Heart left ventricle (tissue), 16 donors: Measurements from ENCODE around the gene LGALS7B. TPM values are rescaled to one million over a fixed set of nuclear protein-coding genes. Genes with fewer than 3 reads are reported as not detected.
"Not testable (repeated sequence)": the region's sequence is repeated elsewhere in the genome, so short reads cannot be mapped to it uniquely, and the experiment has no call there.

Experiments
- ATAC-seq, 4 donors: fragments of 200-7000 bp; cut with Tn5 transposase; one replicate each; pipeline ENCODE4 v1.9.1; 2020 to 2022; ENCODE audit warnings: moderate library complexity in 4 of 4, mild to moderate bottlenecking in 3 of 4, moderate number of reproducible peaks in 1 of 4
- DNase-seq, 5 donors: peaks; one replicate each; pipeline ENCODE4 v3.0.0-alpha.2; 2020
- H3K27ac ChIP-seq, 12 donors: fragments of 200-600 bp; sonication (generic) in 4 of 12; one replicate each; pipeline versions ENCODE4 v1.5.0 to v1.8.0; 2016 to 2022; ENCODE audit warnings: mild to moderate bottlenecking in 2 of 12
- H3K27me3 ChIP-seq, 9 donors: fragments of 200-600 bp; sonication (generic) in 2 of 9; one replicate each; pipeline versions ENCODE4 v1.5.1 to v1.8.0; 2016 to 2022; ENCODE audit warnings: mild to moderate bottlenecking in 3 of 9
- H3K36me3 ChIP-seq, 9 donors: fragments of 200-600 bp; sonication (generic) in 2 of 9; one replicate each; pipeline versions ENCODE4 v1.5.0 to v1.8.0; 2018 to 2022; ENCODE audit warnings: mild to moderate bottlenecking in 2 of 9
- H3K4me1 ChIP-seq, 12 donors: fragments of 200-600 bp; sonication (generic) in 4 of 12; one replicate each; pipeline versions ENCODE4 v1.5.0 to v1.8.0; 2016 to 2022; ENCODE audit warnings: mild to moderate bottlenecking in 3 of 12
- H3K4me3 ChIP-seq, 12 donors: fragments of 200-600 bp; sonication (generic) in 4 of 12; one replicate each; pipeline versions ENCODE4 v1.5.0 to v1.8.0; 2017 to 2022; ENCODE audit warnings: mild to moderate bottlenecking in 9 of 12, moderate library complexity in 4 of 12
- H3K9me3 ChIP-seq, 12 donors: fragments of 200-600 bp; sonication (generic) in 4 of 12; one replicate each; pipeline versions ENCODE4 v1.5.0 to v1.8.0; 2016 to 2022; ENCODE audit warnings: mild to moderate bottlenecking in 1 of 12
- POLR2A ChIP-seq, 2 donors: fragments of 450-650 bp; IDR thresholded peaks; one replicate each; pipeline ENCODE4 v1.6.1; 2017; ENCODE audit warnings: antibody characterized with exemption in 2 of 2, mild to moderate bottlenecking in 2 of 2, moderate library complexity in 2 of 2
- WGBS, 4 donors: extraction: QIAGEN DNeasy Blood & Tissue Kit in 2 of 4; methylation state at CpG; one replicate each; pipeline versions ENCODE4 v1.1.5 to v1.1.7; 2013 to 2018; 5-methylcytosine and 5-hydroxymethylcytosine counted together
- intact Hi-C, 10 donors: fragments of 100-400 bp; cut with DNase I; formaldehyde crosslinking; loops; one replicate each; pipeline versions ENCODE4 v1.11.1 to v1.14.2; 2022
- polyA plus RNA-seq, 2 donors: library from polyadenylated mRNA; stranded (reverse); fragments of 200-250 nt; gene quantifications; one replicate each; pipeline ENCODE4 v1.2.3, GENCODE V29; 2013
- total RNA-seq, 9 donors: library from RNA; depleted of rRNA in 2 of 9; stranded (reverse); fragments of >200 nt in 2 of 9; fragmentation: NEBNext Ultra II Directional in 3 of 9; extraction: Animal tissue kit (Norgen Biotek cat#: 25700) in 3 of 9; gene quantifications; one replicate each; pipeline versions ENCODE4 v1.1.0 to v1.2.4, GENCODE V29; 2016 to 2023
- TF ChIP-seq, protein P1 (sequence below), 12 donors: fragments of 200-600 bp; sonication (generic) in 4 of 12; IDR thresholded peaks; one replicate each; pipeline versions ENCODE4 v1.5.0 to v1.8.0; 2018 to 2022; ENCODE audit warnings: antibody characterized with exemption in 12 of 12, mild to moderate bottlenecking in 5 of 12
- donor health status: ischemic (EF 13 %, LVEDD 7.1; RV severe dilation, severe dysfunction).
- donor health status: healthy with polysubstance abuse.
- donor health status: DM: no; HTN: yes; CAD: no.
- donor health status: DM: no; HTN: no; CAD: no.
- donor health status: ischemic (EF 25% LVEDD 6.9; RV normal size, moderate dysfunction).
- donor health status: ischemic (EF 25% LVEDD 5.7; RV mildly dilated, moderate dysfunction).
- donor health status: healthy.
- donor health status: DM: yes; HTN: yes; CAD: no.
- donor health status: ischemic (EF 35%, LVEDD 5.7; RV mildly dilated, moderate dysfunction).
- donor health status: nonischemic (EF 11% LVEDD 7.7; RV severe dilation, severe dysfunction).
- donor health status: DM: yes; HTN: yes; CAD: no.
- donor health status: PGD.
- donor health status: ischemic (EF 29% LVEDD 5.4; RV normal size, mild dysfunction).
- donor health status: nonischemic (EF 23%, LVEDD 6.1; RV moderate dilation, normal function).

The LGALS7B gene
- total and polyA plus RNA-seq, 11 donors = not detected

- no peak within 1 kb of the TSS for H3K4me3 ChIP-seq
- no peaks in the 10 kb centered on the region for H3K27me3 ChIP-seq
- H3K9me3 ChIP-seq = no peaks in the 10 kb centered on the region
- DNase-seq (no peak), ATAC-seq (no peak)
- TF ChIP-seq, protein P1, sequence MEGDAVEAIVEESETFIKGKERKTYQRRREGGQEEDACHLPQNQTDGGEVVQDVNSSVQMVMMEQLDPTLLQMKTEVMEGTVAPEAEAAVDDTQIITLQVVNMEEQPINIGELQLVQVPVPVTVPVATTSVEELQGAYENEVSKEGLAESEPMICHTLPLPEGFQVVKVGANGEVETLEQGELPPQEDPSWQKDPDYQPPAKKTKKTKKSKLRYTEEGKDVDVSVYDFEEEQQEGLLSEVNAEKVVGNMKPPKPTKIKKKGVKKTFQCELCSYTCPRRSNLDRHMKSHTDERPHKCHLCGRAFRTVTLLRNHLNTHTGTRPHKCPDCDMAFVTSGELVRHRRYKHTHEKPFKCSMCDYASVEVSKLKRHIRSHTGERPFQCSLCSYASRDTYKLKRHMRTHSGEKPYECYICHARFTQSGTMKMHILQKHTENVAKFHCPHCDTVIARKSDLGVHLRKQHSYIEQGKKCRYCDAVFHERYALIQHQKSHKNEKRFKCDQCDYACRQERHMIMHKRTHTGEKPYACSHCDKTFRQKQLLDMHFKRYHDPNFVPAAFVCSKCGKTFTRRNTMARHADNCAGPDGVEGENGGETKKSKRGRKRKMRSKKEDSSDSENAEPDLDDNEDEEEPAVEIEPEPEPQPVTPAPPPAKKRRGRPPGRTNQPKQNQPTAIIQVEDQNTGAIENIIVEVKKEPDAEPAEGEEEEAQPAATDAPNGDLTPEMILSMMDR (IDR thresholded peaks at IDR 0.05) = no peak
- no peak for TF ChIP-seq POLR2A (IDR thresholded peaks at IDR 0.05)
- no peaks in the 10 kb centered on the region for H3K36me3 ChIP-seq
- no peak within 1 kb of the TSS for H3K27ac ChIP-seq
- no peaks in the 10 kb centered on the region for H3K4me1 ChIP-seq
- intact Hi-C loops = no loop called here
- WGBS, 4 donors = 89 to 98% (median 93%) methylated on average over 9 to 10 of the region's 10 CpGs
Measured at GRCh38 chr19:38744298-38744681, 44.7 kb upstream of the LGALS7B start, which contains the start of gene CAPN12. Gene CAPN12 (minus strand): TSS chr19:38744474. CDS start chr19:38744165, 309 bp downstream.

DNA sequence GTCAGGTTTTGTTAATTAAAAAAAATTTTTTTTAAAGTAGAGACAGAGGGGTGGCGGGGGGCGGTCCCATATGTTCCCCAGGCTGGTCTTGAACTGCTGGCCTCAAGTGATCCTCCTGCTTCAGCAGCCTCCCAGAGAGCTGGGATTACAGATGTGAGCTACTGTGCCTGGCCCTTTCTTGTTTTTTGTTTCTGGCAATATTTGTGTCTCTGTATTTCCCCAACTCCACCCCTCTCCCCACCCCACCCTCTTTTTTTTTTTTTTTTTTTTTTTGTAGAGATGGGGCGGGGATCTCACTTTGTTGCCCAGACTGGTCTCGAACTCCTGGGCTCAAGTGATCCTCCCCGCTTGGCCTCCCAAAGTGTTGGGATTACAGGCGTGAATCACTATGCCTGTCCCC lies 44.1 kb upstream of the LGALS7B start:
- no peaks in the 10 kb centered on the region for H3K36me3 ChIP-seq
- TF ChIP-seq, protein P1 (IDR thresholded peaks at IDR 0.05) = no peak
- no peak for TF ChIP-seq POLR2A (IDR thresholded peaks at IDR 0.05)
- 86 to 93% (median 92%) methylated on average over 6 of the region's 6 CpGs for WGBS, 4 donors
- intact Hi-C loops = no loop called here
- H3K4me3 ChIP-seq = no peak overlapping the region
- no peak for DNase-seq
- no peaks in the 10 kb centered on the region for H3K9me3 ChIP-seq
- no peaks in the 10 kb centered on the region for H3K4me1 ChIP-seq
- H3K27ac ChIP-seq = no peak overlapping the region
- ATAC-seq = no peak
- H3K27me3 ChIP-seq = no peaks in the 10 kb centered on the region

- H3K4me1 ChIP-seq = no peaks in the 10 kb centered on the region
- H3K27ac ChIP-seq = no peak overlapping the region
- DNase-seq (no peak), ATAC-seq (no peak)
- intact Hi-C loops = no loop called here
- no peaks in the 10 kb centered on the region for H3K9me3 ChIP-seq
- no peaks in the 10 kb centered on the region for H3K36me3 ChIP-seq
- WGBS, 4 donors = 74 to 83% (median 81%) methylated on average over 6 to 7 of the region's 7 CpGs
- H3K4me3 ChIP-seq = no peak overlapping the region
- TF ChIP-seq, protein P1 (IDR thresholded peaks at IDR 0.05) = no peak
- no peak for TF ChIP-seq POLR2A (IDR thresholded peaks at IDR 0.05)
- no peaks in the 10 kb centered on the region for H3K27me3 ChIP-seq
Measured at GRCh38 chr19:38745316-38745715, 43.7 kb upstream of the LGALS7B start.

DNA sequence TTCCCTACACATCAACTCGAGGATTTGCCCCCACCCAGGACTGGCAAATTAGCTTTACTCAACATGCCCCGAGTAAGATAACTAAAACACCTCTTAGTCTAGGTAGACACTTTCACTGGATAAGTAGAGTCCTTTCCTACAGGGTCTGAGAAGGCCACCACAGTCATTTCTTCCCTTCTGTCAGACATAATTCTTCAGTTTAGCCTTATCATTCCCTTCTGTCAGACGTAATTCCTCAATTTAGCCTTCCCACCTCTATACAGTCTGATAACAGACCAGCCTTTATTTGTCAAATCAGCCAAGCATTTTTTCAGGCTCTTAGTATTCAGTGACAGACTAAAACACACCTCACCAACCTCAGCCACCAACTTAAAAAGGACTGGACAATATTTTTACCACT lies 35.2 kb upstream of the LGALS7B start:
- H3K27me3 ChIP-seq, DNase-seq, ATAC-seq, H3K4me1 ChIP-seq, H3K4me3 ChIP-seq, H3K9me3 ChIP-seq, H3K36me3 ChIP-seq: not testable (repeated sequence)
- peak overlapping the region in 7 of 12 donors; percentile 24 to 55 (median 49) for H3K27ac ChIP-seq
- 62 to 81% (median 71%) methylated on average over 3 of the region's 3 CpGs for WGBS, 4 donors
- intact Hi-C loops = loop anchor here in 1 of 10 donors (10.0 kb wide), 1 partner anchor 51 kb away; no protein-coding TSS in a partner anchor

DNA sequence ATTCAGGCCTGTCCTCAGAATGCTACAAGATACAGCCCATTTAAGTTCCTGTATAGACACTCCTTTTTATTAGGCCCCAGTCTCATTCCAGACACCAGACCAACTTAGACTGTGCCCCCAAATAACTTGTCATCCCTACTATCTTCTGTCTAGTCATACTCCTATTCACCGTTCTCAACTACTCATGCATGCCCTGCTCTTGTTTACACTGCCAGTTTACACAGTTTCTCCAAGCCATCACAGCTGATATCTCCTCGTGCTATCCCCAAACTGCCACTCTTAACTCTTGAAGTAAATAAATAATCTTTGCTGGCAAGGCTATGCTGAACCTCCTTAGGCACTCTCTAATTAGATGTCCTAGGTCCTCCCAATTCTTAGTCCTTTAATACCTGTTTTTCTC lies 34.8 kb upstream of the LGALS7B start:
- DNase-seq, H3K4me1 ChIP-seq, H3K36me3 ChIP-seq, ATAC-seq, H3K4me3 ChIP-seq, H3K27me3 ChIP-seq, H3K9me3 ChIP-seq: not testable (repeated sequence)
- peak overlapping the region in 6 of 12 donors; percentile 28 to 55 (median 50) for H3K27ac ChIP-seq
- intact Hi-C loops = loop anchor here in 1 of 10 donors (10.0 kb wide), 1 partner anchor 51 kb away; no protein-coding TSS in a partner anchor
- WGBS, 4 donors = 60 to 100% (median 91%) methylated on average over 1 to 2 of the region's 2 CpGs
